Fibroblast of lung (primary cell): ENCODE measurements around the gene DHX38.

Experiments used
- EZH2 ChIP-seq: IDR thresholded peaks from 2 replicates; pipeline ENCODE4 v1.5.1; 2012; ENCODE audit warnings: low read length, control low read depth, mild to moderate bottlenecking; ENCODE audit errors: missing control alignments
- TF ChIP-seq, protein P1 (sequence below), 2 donors: IDR thresholded peaks in 1 of 2; conservative IDR thresholded peaks in 1 of 2; 1 replicate in 1 of 2; 2 replicates in 1 of 2; pipeline ENCODE4 v1.5.1; 2011 to 2012; ENCODE audit warnings: low read length in 2 of 2, control low read depth in 1 of 2, inconsistent platforms in 1 of 2, low read depth in 1 of 2, mild to moderate bottlenecking in 1 of 2

GRCh38 chr16:72131036-72131435 lies 37.4 kb downstream of the DHX38 start:
- TF ChIP-seq, protein P1, sequence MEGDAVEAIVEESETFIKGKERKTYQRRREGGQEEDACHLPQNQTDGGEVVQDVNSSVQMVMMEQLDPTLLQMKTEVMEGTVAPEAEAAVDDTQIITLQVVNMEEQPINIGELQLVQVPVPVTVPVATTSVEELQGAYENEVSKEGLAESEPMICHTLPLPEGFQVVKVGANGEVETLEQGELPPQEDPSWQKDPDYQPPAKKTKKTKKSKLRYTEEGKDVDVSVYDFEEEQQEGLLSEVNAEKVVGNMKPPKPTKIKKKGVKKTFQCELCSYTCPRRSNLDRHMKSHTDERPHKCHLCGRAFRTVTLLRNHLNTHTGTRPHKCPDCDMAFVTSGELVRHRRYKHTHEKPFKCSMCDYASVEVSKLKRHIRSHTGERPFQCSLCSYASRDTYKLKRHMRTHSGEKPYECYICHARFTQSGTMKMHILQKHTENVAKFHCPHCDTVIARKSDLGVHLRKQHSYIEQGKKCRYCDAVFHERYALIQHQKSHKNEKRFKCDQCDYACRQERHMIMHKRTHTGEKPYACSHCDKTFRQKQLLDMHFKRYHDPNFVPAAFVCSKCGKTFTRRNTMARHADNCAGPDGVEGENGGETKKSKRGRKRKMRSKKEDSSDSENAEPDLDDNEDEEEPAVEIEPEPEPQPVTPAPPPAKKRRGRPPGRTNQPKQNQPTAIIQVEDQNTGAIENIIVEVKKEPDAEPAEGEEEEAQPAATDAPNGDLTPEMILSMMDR (conservative IDR thresholded peaks at IDR 0.05 in 1 of 2, IDR thresholded peaks at IDR 0.05 in 1 of 2; ENCODE audit: low read depth in 1 of 2, low read length in 2 of 2), result no peak
- TF ChIP-seq EZH2, result no peak
